NT2/D1 (cell line): ENCODE data around the gene SYT1.

Experiments
- YY1 ChIP-seq: IDR thresholded peaks from 2 replicates; pipeline ENCODE4 v1.6.1; 2011; ENCODE audit not compliant: insufficient read length, insufficient read depth
- ZNF274 ChIP-seq: IDR thresholded peaks from 2 replicates; pipeline ENCODE4 v1.6.1; 2011; ENCODE audit warnings: mild to moderate bottlenecking, low read depth, low read length

- no peak for TF ChIP-seq YY1
- TF ChIP-seq ZNF274, result no peak
These were observed 342.3 kb downstream of the SYT1 start for GRCh38 chr12:79206871-79207270.
